ENCODE measurements around the gene MTA1. TPM values are rescaled to one million over a fixed set of nuclear protein-coding genes. Genes with fewer than 3 reads are reported as not detected.

The MTA1 gene
- total and polyA plus RNA-seq, 4 donors, result 16.9 to 111 (median 78.4) TPM

DNA sequence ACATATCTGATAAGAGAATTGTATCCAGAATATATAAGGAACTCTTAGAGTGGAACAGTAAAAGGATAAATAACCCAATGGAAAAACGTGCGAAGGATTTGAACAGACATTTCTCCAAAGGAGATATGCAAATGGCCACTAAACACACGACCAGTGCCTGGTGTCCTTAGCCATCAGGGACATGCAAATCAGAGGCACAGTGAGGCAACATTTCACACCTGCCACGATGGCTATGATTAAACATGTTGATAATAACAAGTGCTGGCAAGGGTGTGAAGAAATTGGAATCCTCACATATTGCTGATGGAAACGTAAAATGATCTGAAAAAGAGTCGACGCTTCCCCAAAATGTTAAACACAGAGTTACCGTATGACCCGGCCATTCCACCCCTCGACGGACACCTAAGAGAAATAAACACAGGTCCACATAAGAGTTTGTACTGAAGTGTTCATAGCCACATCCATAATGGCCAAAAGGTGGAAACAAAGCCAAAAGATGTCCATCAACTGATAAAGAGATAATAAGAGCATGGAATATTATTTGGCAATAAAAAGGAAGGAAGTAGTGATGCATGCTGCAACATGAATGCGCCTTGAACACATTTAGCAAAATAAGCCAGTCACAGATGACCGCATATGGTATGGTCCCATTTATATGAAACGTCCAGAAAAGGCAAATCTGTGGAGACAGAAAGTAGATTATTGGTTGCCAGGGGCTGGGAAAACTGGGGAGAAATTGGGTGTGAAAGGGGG, 100.5 kb downstream of the MTA1 start:
- H3K4me1 ChIP-seq (ENCODE audit: control insufficient read depth in 1 of 2, insufficient read depth in 2 of 2, low read length in 2 of 2), result no peaks in the 10 kb centered on the region
- DNase-seq, result no peak
- no peak overlapping the region for H3K27ac ChIP-seq (ENCODE audit: low read depth in 1 of 2, low read length in 2 of 2)
- WGBS, 2 donors, result 66 to 68% methylated on average over 14 of the region's 14 CpGs
- no peak for ATAC-seq (ENCODE audit: low FRiP score)
- H3K4me3 ChIP-seq (ENCODE audit: low read length in 2 of 2), result no peak overlapping the region
- intact Hi-C loops (cut with DNase I), result loop anchor here in 1 of 2 donors (10.0 kb wide), 1 partner anchor 315 kb away; no protein-coding TSS in a partner anchor
- no peaks in the 10 kb centered on the region for H3K27me3 ChIP-seq (ENCODE audit: control insufficient read depth in 1 of 2, insufficient read depth in 2 of 2, low read length in 1 of 2)
- no peaks in the 10 kb centered on the region for H3K36me3 ChIP-seq (ENCODE audit: control insufficient read depth in 1 of 2, insufficient read depth in 2 of 2, low read length in 1 of 2)
- no peaks in the 10 kb centered on the region for H3K9me3 ChIP-seq (ENCODE audit: control insufficient read depth, low read length)

Other genes starting within 250 kb of the MTA1 start
- 10 to 100 TPM; 13.3 to 29.9 TPM for gene NUDT14, start 238.5 kb upstream of the MTA1 start, total RNA-seq
- gene NUDT14, start 238.5 kb upstream of the MTA1 start, polyA plus RNA-seq, result 10 to 100 TPM in 1 of 2 donors, 1 to 10 TPM in 1; 6.1 to 10.0 TPM
- gene BTBD6, start 171.3 kb upstream of the MTA1 start, total RNA-seq, result 10 to 100 TPM; 39.1 to 40.4 TPM
- gene BTBD6, start 171.3 kb upstream of the MTA1 start, polyA plus RNA-seq, result 10 to 100 TPM; 45.2 to 99.4 TPM
- gene BRF1, start 118.8 kb upstream of the MTA1 start, total RNA-seq, result 10 to 100 TPM; 25.2 to 44.3 TPM
- 10 to 100 TPM in 1 of 2 donors, 1 to 10 TPM in 1; 7.1 to 34.1 TPM for gene BRF1, start 118.8 kb upstream of the MTA1 start, polyA plus RNA-seq
- gene PACS2, start 105.1 kb upstream of the MTA1 start, total RNA-seq, result 10 to 100 TPM; 71.3 to 98.5 TPM
- gene PACS2, start 105.1 kb upstream of the MTA1 start, polyA plus RNA-seq, result 100 to 1,000 TPM in 1 of 2 donors, 10 to 100 TPM in 1; 17.2 to 140 TPM
- 1 to 10 TPM; 1.2 to 2.1 TPM for gene TEX22, start 21.3 kb upstream of the MTA1 start, total RNA-seq
- under 1 TPM; 0.18 to 0.38 TPM for gene TEX22, start 21.3 kb upstream of the MTA1 start, polyA plus RNA-seq
- gene CRIP2, start 55.0 kb downstream of the MTA1 start, total RNA-seq, result 100 to 1,000 TPM; 267 to 352 TPM
- 100 to 1,000 TPM; 432 to 698 TPM for gene CRIP2, start 55.0 kb downstream of the MTA1 start, polyA plus RNA-seq
- 100 to 1,000 TPM; 229 to 236 TPM for gene CRIP1, start 67.1 kb downstream of the MTA1 start, total RNA-seq
- 1,000 to 10,000 TPM in 1 of 2 donors, 100 to 1,000 TPM in 1; 740 to 1,123 TPM for gene CRIP1, start 67.1 kb downstream of the MTA1 start, polyA plus RNA-seq
- 10 to 100 TPM in 1 of 2 donors, 1 to 10 TPM in 1; 8.6 to 30.5 TPM for gene TEDC1, start 71.4 kb downstream of the MTA1 start, total RNA-seq
- gene TEDC1, start 71.4 kb downstream of the MTA1 start, polyA plus RNA-seq, result 10 to 100 TPM in 1 of 2 donors, 1 to 10 TPM in 1; 9.6 to 33.8 TPM
- 1 to 10 TPM; 1.9 to 7.5 TPM for gene TMEM121, start 106.8 kb downstream of the MTA1 start, total RNA-seq
- 1 to 10 TPM in 1 of 2 donors, under 1 TPM in 1; 0.75 to 4.2 TPM for gene TMEM121, start 106.8 kb downstream of the MTA1 start, polyA plus RNA-seq

All from aorta (tissue), 5 donors.